HepG2 (cell line): ENCODE results near the gene KIF1C. TPM values are rescaled to one million over a fixed set of nuclear protein-coding genes. Genes with fewer than 3 reads are reported as not detected.

Experiments
- AGO2 ChIP-seq: fragments of 200-400 bp; formaldehyde crosslinking; optimal IDR thresholded peaks from 2 replicates; pipeline ENCODE3; 2017; ENCODE audit warnings: mild to moderate bottlenecking, low read depth, low read length, moderate library complexity
- ASH2L ChIP-seq: fragments of 300-600, 200-600 bp; sonication (generic); IDR thresholded peaks from 2 replicates; pipeline ENCODE4 v1.7.0; 2017; ENCODE audit warnings: low read depth, mild to moderate bottlenecking, moderate library complexity, mixed read lengths, low read length; ENCODE audit not compliant: insufficient read length
- CBX1 ChIP-seq: IDR thresholded peaks from one replicate; pipeline ENCODE4 v1.6.1; 2016; ENCODE audit warnings: antibody characterized with exemption, low read depth
- FOSL1 ChIP-seq: sonication (generic); formaldehyde crosslinking; IDR thresholded peaks from 2 replicates; pipeline ENCODE4 v1.9.0; 2021; ENCODE audit warnings: missing genetic modification reagents, borderline replicate concordance
- GMEB1 ChIP-seq: sonication (generic); formaldehyde crosslinking; IDR thresholded peaks from 2 replicates; pipeline ENCODE4 v1.5.1; 2020; ENCODE audit warnings: missing genetic modification reagents, mild to moderate bottlenecking, borderline replicate concordance
- JARID2 ChIP-seq: sonication (generic); formaldehyde crosslinking; IDR thresholded peaks from 2 replicates; pipeline ENCODE4 v1.8.1; 2023; ENCODE audit warnings: missing genetic modification reagents, inconsistent platforms; ENCODE audit not compliant: insufficient replicate concordance
- KMT2B ChIP-seq: IDR thresholded peaks from 2 replicates; pipeline ENCODE4 v1.6.1; 2016; ENCODE audit warnings: missing genetic modification reagents, missing compliant biosample characterization
- MAFG ChIP-seq: sonication (generic); formaldehyde crosslinking; IDR thresholded peaks from 2 replicates; pipeline ENCODE4 v1.5.1; 2020; ENCODE audit warnings: mild to moderate bottlenecking, missing genetic modification reagents
- MXD1 ChIP-seq: sonication (generic); formaldehyde crosslinking; IDR thresholded peaks from 2 replicates; pipeline ENCODE4 v1.4.0; 2020; ENCODE audit warnings: mild to moderate bottlenecking, missing genetic modification reagents
- PITX1 ChIP-seq: sonication (generic); formaldehyde crosslinking; IDR thresholded peaks from 2 replicates; pipeline ENCODE4 v1.5.1; 2020; ENCODE audit warnings: mild to moderate bottlenecking, missing genetic modification reagents
- RCOR2 ChIP-seq: IDR thresholded peaks from 2 replicates; pipeline ENCODE4 v1.6.1; 2016; ENCODE audit warnings: missing biosample characterization, missing genetic modification reagents
- SNAPC5 ChIP-seq: sonication (generic); formaldehyde crosslinking; IDR thresholded peaks from 2 replicates; pipeline ENCODE4 v1.8.1; 2023; ENCODE audit warnings: mild to moderate bottlenecking, missing genetic modification reagents, borderline replicate concordance
- TAF1 ChIP-seq: sonication (generic); formaldehyde crosslinking; IDR thresholded peaks from 2 replicates; pipeline ENCODE4 v1.4.0; 2020; ENCODE audit warnings: missing genetic modification reagents
- ZFP1 ChIP-seq: IDR thresholded peaks from 2 replicates; pipeline ENCODE4 v1.6.1; 2016
- ZFP91 ChIP-seq: sonication (generic); formaldehyde crosslinking; IDR thresholded peaks from 2 replicates; pipeline ENCODE4 v1.9.0; 2022; ENCODE audit warnings: missing genetic modification reagents, mild to moderate bottlenecking, borderline replicate concordance
- ZNF329 ChIP-seq: sonication (generic); formaldehyde crosslinking; IDR thresholded peaks from 2 replicates; pipeline ENCODE4 v1.9.0; 2021; ENCODE audit warnings: low read depth, mild to moderate bottlenecking, missing genetic modification reagents
- ZNF577 ChIP-seq: sonication (generic); formaldehyde crosslinking; IDR thresholded peaks from 2 replicates; pipeline ENCODE4 v1.4.0; 2020; ENCODE audit warnings: mild to moderate bottlenecking, low read depth, missing genetic modification reagents, borderline replicate concordance
- ZNF614 ChIP-seq: IDR thresholded peaks from 2 replicates; pipeline ENCODE4 v1.6.1; 2018; ENCODE audit warnings: missing biosample characterization, missing genetic modification reagents, inconsistent platforms, borderline replicate concordance
- ZNF883 ChIP-seq: sonication (generic); formaldehyde crosslinking; IDR thresholded peaks from 2 replicates; pipeline ENCODE4 v1.5.1; 2020; ENCODE audit warnings: mild to moderate bottlenecking, missing genetic modification reagents; ENCODE audit errors: not compliant biosample characterization
- ZSCAN5A ChIP-seq: sonication (generic); formaldehyde crosslinking; IDR thresholded peaks from 2 replicates; pipeline ENCODE4 v1.8.0; 2022; ENCODE audit warnings: mild to moderate bottlenecking, missing genetic modification reagents, borderline replicate concordance
- polyA plus RNA-seq, 8 experiments: library from polyadenylated mRNA; depleted of rRNA in 3 of 8; stranded (reverse) in 7 of 8; unstranded in 1 of 8; fragments of >200 nt; fragmentation: Illumina TruSeq in 4 of 8; extraction: Trizol in 4 of 8; gene quantifications; 2 replicates each; pipeline versions ENCODE4 v1.2.1 to v1.2.3, GENCODE V29; 2011 to 2016; ENCODE audit warnings: low read depth in 4 of 8, missing spikeins in 1 of 8, mixed read lengths in 1 of 8; ENCODE audit not compliant: insufficient read depth in 1 of 8
- total RNA-seq, 5 experiments: library from RNA; depleted of rRNA; stranded (reverse); fragments of >200 nt; fragmentation: Illumina TruSeq; extraction: Trizol; gene quantifications; 2 replicates each; pipeline ENCODE4 v1.2.3, GENCODE V29; 2016; ENCODE audit warnings: low read depth in 1 of 5
- TF ChIP-seq, protein P1 (sequence below): sonication (generic); formaldehyde crosslinking; IDR thresholded peaks from 2 replicates; pipeline ENCODE4 v1.5.0; 2020; ENCODE audit warnings: missing genetic modification reagents

The KIF1C gene
- total and polyA plus RNA-seq, 2 of the 13 experiments (the other 11 are each of a cell fraction or from before 2014, with no cell fraction given): 70.0 to 104 TPM

DNA sequence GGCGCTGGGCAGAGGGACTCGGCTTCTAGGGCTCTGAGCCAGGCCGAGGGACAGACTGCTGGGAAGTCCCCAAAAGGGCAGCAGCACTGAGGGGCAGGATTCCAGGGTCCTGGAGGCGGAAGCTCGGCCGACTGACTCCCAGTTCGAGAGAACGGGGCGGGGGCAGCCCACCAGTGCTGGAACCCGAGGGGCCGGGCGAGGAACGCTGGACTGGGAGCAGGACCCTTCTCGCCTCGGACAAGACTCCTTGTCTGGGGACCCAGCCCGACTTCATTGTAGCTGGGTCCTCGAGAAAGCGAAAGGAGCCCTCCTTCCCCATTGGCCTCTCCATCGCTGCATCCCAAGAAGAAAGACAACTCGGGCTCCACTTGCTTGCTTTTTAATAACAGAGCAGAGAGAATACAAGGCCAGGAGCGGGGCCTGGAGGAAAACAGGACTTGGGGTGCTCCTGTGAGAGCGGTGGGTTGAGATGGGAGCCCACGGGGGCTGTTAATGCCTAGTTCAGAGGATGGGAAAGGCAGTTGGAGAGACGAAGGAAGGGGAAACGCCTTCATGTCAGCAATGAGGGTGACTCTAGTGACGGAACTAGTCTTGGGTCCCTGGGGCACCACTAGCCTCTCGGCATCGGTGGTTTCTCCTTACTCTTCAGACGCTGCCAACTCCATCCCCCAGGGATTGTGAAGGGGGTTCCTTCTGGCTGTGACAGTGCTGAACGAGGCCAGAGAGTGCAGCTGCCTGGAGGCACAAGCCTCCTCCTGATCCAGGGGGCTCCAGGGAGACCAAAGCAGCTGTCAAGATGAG lies 9.8 kb upstream of the KIF1C start (continued):
- TF ChIP-seq MAFG (CRISPR knock-in tag) (no peak), ZNF577 (CRISPR knock-in tag) (no peak), ZFP91 (CRISPR knock-in tag) (peak; percentile 60; the same call in 1 of the 2 replicates), RCOR2 (CRISPR knock-in tag) (no peak), ZNF883 (peak; percentile 0), ZNF329 (CRISPR knock-in tag) (0 out of 2 replicates have a peak, but pooled peaks have one; percentile 8), GMEB1 (CRISPR knock-in tag) (peak; percentile 0; the same call in 1 of the 2 replicates), ZNF614 (CRISPR knock-in tag) (peak; percentile 1; the same call in 1 of the 2 replicates), AGO2 (no peak), ZFP1 (CRISPR knock-in tag) (0 out of 2 replicates have a peak, but pooled peaks have one; percentile 9), SNAPC5 (CRISPR knock-in tag) (no peak), KMT2B (CRISPR knock-in tag) (0 out of 2 replicates have a peak, but pooled peaks have one; percentile 26), PITX1 (0 out of 2 replicates have a peak, but pooled peaks have one; percentile 6), ASH2L (peak; percentile 12), FOSL1 (CRISPR knock-in tag) (no peak), ZSCAN5A (CRISPR knock-in tag) (peak; percentile 7; the same call in 1 of the 2 replicates), JARID2 (CRISPR knock-in tag) (no peak), MXD1 (CRISPR knock-in tag) (0 out of 2 replicates have a peak, but pooled peaks have one; percentile 28), CBX1 (peak; percentile 5), TAF1 (CRISPR knock-in tag) (no peak; the same call in 1 of the 2 replicates)
- TF ChIP-seq, protein P1, sequence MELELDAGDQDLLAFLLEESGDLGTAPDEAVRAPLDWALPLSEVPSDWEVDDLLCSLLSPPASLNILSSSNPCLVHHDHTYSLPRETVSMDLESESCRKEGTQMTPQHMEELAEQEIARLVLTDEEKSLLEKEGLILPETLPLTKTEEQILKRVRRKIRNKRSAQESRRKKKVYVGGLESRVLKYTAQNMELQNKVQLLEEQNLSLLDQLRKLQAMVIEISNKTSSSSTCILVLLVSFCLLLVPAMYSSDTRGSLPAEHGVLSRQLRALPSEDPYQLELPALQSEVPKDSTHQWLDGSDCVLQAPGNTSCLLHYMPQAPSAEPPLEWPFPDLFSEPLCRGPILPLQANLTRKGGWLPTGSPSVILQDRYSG (CRISPR knock-in tag): no peak
